Cardiac fibroblast (primary cell): ENCODE results near the gene RRAGD.
A peak's percentile ranks its signal among the peaks of the same experiment; 100 is the strongest.

Source experiments
- DNase-seq, 2 donors: peaks; one replicate each; pipeline versions ENCODE4 v3.0.0 to v3.0.0-alpha.2; 2010; ENCODE audit warnings: low read depth in 2 of 2
- H3K4me3 ChIP-seq, 2 donors: replicated peaks in 1 of 2; 1 replicate in 1 of 2; 2 replicates in 1 of 2; pipeline ENCODE4 v1.5.1; 2011; ENCODE audit warnings: low read depth in 2 of 2, low read length in 2 of 2, mild to moderate bottlenecking in 2 of 2, moderate library complexity in 1 of 2
- TF ChIP-seq, protein P1 (sequence below): IDR thresholded peaks from one replicate; pipeline ENCODE4 v1.5.1; 2011; ENCODE audit warnings: low read depth, mild to moderate bottlenecking, low read length, inconsistent platforms

Gene RRAGD

GRCh38 chr6:89328976-89329375 is 83.1 kb downstream of the RRAGD start:
- TF ChIP-seq, protein P1, sequence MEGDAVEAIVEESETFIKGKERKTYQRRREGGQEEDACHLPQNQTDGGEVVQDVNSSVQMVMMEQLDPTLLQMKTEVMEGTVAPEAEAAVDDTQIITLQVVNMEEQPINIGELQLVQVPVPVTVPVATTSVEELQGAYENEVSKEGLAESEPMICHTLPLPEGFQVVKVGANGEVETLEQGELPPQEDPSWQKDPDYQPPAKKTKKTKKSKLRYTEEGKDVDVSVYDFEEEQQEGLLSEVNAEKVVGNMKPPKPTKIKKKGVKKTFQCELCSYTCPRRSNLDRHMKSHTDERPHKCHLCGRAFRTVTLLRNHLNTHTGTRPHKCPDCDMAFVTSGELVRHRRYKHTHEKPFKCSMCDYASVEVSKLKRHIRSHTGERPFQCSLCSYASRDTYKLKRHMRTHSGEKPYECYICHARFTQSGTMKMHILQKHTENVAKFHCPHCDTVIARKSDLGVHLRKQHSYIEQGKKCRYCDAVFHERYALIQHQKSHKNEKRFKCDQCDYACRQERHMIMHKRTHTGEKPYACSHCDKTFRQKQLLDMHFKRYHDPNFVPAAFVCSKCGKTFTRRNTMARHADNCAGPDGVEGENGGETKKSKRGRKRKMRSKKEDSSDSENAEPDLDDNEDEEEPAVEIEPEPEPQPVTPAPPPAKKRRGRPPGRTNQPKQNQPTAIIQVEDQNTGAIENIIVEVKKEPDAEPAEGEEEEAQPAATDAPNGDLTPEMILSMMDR = no peak
- H3K4me3 ChIP-seq = no peak overlapping the region
- no peak for DNase-seq

GRCh38 chr6:89324304-89324703 is 87.8 kb downstream of the RRAGD start:
- H3K4me3 ChIP-seq = no peak overlapping the region
- TF ChIP-seq, protein P1 = no peak
- DNase-seq = no peak

DNA sequence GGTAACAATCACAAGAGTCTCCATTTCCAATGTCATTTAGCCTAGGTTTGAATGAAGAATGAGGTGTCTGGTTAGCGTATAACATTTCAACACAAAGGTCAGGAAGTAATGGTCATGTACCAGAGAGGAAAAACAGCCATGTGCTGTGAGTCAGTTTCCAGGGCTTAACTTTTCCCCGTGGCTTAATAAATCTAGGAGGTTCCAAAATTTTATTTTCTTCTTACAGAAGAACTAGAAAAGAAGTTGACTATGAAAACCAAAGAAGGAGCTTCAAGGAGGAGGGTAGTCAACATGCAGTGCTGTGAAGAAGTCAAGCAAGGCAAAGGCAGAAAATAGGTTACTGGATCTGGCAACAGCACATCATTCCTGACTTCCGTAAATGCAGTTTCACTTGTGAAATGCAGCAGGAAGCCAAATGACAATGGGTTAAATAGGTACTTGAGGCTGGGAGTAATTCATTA is 88.5 kb downstream of the RRAGD start:
- TF ChIP-seq, protein P1 = no peak
- H3K4me3 ChIP-seq = no peak overlapping the region
- DNase-seq = peak; percentile 32 to 58

- H3K4me3 ChIP-seq = no peak overlapping the region
- TF ChIP-seq, protein P1 = no peak
- DNase-seq = peak in 1 of 2 donors; percentile 15
Observed at GRCh38 chr6:89321131-89321970, 90.7 kb downstream of the RRAGD start.

- no peak for DNase-seq
- TF ChIP-seq, protein P1 = no peak
- H3K4me3 ChIP-seq = no peak overlapping the region
Observed at GRCh38 chr6:89320012-89320559, 92.0 kb downstream of the RRAGD start.

- TF ChIP-seq, protein P1 = no peak
- DNase-seq = no peak
- no peak overlapping the region for H3K4me3 ChIP-seq
Observed at GRCh38 chr6:89317067-89317466, 95.0 kb downstream of the RRAGD start.
